NCI-H524 treated with DMSO at 0.1 percent for 48 hours (cell line): ENCODE data around the gene LRFN3.
A peak's percentile ranks its signal among the peaks of the same experiment; 100 is the strongest.
"Not testable (repeated sequence)": the region's sequence is repeated elsewhere in the genome, so short reads cannot be mapped to it uniquely, and the experiment has no call there.

Experiments used
- DNase-seq: peaks from one replicate; lab custom pipeline; 2025; lab: John Stamatoyannopoulos, UW

LRFN3 gene

DNA sequence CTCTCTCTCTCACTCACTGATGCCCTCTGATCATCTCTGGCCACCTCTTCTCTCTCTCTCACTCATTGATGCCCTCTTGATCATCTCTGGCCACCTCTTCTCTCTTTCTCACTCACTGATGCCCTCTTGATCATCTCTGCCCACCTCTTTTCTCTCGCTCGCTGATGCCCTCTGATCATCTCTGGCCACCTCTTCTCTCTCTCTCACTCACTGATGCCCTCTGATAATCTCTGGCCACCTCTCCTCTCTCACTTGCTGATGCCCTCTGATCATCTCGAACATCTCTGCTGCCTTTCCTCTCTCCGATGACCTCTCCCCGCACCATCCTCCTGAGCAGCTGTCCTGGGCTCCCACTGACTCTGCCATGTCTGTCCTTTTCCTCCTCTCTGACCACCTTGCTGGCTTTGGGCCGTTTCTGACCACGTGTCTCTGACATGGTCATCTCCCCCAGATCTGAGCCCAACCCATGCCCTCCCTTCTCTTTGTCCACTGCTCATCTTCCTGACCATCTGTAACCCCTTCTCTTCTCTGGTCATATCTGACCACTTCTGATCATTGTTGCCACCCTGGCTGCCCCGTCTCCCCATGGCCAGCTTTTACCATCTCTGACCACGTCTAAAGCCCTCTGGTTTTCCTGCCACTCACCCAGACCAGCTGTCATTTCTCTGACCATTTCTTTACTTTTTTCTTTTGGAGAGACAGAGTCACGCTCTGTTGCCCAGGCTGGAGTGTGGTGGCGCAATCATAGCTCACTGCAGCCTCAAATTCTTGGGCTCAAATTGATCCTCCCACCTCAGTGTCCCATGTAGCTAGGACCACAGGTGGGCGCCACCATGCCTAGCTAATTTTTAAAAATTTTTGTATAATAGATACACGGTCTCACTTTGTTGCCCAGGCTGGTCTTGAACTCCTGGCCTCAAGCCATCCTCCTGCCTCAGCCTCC lies 2.4 kb downstream of the LRFN3 start:
- DNase-seq: no peak

DNA sequence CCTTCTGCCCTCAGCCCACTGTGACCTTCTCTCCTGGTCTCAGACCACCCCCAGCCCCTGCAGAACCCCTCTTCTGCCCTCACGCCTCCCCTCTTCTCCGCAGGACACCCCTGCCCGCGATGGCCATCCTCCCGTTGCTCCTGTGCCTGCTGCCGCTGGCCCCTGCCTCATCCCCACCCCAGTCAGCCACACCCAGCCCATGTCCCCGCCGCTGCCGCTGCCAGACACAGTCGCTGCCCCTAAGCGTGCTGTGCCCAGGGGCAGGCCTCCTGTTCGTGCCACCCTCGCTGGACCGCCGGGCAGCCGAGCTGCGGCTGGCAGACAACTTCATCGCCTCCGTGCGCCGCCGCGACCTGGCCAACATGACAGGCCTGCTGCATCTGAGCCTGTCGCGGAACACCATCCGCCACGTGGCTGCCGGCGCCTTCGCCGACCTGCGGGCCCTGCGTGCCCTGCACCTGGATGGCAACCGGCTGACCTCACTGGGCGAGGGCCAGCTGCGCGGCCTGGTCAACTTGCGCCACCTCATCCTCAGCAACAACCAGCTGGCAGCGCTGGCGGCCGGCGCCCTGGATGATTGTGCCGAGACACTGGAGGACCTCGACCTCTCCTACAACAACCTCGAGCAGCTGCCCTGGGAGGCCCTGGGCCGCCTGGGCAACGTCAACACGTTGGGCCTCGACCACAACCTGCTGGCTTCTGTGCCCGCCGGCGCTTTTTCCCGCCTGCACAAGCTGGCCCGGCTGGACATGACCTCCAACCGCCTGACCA lies 3.3 kb downstream of the LRFN3 start:
- no peak for DNase-seq

DNA sequence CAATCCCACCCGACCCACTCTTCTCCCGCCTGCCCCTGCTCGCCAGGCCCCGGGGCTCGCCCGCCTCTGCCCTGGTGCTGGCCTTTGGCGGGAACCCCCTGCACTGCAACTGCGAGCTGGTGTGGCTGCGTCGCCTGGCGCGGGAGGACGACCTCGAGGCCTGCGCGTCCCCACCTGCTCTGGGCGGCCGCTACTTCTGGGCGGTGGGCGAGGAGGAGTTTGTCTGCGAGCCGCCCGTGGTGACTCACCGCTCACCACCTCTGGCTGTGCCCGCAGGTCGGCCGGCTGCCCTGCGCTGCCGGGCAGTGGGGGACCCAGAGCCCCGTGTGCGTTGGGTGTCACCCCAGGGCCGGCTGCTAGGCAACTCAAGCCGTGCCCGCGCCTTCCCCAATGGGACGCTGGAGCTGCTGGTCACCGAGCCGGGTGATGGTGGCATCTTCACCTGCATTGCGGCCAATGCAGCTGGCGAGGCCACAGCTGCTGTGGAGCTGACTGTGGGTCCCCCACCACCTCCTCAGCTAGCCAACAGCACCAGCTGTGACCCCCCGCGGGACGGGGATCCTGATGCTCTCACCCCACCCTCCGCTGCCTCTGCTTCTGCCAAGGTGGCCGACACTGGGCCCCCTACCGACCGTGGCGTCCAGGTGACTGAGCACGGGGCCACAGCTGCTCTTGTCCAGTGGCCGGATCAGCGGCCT lies 4.1 kb downstream of the LRFN3 start:
- DNase-seq: no peak

DNA sequence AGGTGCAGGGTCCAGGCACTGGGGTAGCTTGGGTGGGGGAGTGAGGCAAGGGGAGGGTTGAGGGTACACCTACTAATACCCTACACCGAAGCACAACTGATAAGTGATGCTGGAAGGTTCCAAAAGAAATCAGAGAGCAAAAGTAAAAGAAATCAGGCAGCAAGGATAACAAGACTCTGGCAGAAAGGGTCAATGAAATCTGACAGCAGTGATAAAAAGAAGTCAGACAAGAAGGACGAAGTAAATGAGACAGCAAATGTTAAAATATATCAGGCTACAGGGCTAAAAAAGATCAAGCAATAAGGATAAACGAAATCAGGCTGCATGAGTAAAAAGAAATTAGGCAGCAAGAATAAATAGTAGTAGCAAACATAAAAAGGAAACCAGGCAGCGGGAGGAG lies 4.7 kb downstream of the LRFN3 start:
- DNase-seq: no peak

DNA sequence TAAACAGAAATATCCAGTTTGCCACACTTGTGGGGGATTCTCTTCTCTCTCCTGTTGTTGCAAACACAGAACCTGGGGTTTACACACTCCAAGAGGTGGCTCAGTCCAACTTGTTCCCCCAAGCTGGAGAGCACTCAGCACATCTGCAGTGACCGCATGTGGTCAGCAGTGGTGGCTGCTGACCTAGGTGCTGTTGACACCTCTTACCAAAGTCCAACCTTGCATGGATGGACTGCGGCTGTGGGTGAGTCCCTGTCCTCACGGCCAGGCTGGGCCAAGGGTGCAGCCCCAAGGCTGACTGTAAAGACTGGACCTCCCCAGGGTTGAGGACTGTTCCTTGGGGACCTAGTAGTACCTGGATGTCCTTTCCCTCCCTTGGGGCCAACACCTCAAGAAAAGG lies 6.1 kb downstream of the LRFN3 start:
- no peak for DNase-seq

DNA sequence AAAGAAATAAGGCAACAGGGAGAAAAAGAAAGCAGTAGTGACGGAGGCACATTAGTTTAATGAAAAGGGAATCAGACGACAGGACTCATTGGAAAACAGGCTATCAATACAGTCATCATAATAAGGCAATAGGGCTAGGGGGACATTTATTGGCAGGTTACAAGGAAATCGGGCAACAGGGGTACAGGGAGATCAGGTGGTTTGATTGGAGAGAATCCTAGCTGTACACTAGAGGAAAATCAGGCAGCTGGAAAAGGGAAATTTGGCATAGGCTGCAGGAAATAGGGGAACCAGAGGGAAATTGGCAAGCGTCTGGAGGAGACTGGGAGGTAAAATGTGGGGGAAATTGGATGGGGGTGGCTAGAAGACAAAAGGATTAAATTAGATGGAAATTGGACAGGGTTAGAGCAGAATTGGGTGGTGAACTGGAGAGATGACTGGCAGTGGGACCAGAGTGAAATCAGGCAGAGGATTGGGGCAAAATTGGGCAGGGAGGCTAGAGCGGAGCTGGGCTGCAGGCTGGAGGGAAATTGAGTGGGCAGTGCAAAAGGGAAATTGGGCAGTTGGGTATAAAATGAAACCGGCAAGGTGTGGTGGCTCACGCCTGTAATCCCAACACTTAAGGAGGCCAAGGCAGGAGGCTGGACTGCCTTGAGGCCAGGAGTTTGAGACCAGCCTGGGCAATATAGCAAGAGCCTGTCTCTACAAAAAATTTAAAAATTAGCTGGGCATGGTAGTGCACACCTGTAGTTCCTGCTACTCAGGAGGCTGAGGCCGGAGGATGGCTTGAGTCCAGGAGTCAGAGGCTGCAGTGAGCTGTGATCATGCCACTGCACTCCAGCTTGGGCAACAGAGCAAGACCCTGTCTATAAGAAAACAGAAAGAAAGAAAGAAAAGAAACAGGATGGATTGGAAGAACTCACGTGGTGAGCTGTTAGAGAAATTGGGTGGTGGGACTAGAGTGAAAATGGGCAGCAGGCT lies 7.4 kb downstream of the LRFN3 start:
- no peak for DNase-seq

DNA sequence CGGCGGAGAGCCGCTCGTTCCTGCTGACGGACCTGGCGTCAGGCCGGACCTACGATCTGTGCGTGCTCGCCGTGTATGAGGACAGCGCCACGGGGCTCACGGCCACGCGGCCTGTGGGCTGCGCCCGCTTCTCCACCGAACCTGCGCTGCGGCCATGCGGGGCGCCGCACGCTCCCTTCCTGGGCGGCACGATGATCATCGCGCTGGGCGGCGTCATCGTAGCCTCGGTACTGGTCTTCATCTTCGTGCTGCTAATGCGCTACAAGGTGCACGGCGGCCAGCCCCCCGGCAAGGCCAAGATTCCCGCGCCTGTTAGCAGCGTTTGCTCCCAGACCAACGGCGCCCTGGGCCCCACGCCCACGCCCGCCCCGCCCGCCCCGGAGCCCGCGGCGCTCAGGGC lies 8.4 kb downstream of the LRFN3 start:
- no peak for DNase-seq

DNA sequence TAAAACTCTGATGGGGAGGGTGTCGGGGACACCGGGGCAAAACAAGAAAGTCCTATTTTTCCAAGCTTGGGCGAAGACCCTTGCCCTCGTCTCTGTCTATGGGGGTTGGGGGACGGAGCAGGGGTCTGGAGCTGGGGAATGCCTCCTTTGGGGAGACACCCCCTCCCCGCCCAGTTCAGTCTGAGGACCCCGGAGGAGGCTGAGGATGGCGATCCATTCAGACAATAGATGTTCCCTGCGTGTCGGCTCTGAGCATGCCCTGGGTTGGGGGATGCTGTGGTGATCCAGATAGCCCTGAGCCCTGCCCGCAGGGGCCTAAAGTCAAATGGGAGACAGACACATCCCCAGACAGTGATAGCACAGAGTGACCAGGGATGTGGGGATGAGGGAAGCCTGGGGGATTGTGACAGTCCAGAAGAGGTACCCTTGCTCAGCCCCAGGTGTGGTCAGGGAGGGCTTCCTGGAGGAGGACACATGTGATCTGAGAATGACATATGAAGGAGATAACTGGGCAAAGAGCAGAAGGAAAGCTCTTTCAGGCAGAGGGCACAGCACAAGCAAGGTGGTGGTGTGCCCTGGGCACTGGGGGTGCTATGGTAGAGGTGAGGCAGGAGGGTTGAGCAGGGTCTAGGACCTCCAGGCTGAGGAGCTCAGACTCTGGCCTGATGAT lies 9.1 kb downstream of the LRFN3 start:
- DNase-seq: no peak

DNA sequence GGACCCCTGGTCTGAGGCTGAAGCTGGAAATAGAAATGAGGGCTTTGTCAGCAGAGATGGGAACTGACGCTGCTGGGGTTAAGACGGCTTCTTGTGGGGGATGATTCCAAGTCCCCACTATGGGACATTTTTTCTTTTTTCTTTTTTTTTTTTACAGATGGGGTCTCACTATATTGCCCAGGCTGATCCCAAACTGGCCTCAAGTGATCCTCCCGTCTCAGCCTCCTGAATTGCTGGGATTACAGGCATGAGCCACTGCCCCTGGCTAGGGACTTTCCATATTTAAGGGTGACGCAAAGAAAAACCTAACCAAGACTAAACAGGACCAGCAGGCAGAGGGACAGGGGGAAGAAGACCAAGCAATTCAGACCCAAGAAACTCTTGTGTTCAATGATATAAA lies 10.0 kb downstream of the LRFN3 start:
- DNase-seq: no peak

DNA sequence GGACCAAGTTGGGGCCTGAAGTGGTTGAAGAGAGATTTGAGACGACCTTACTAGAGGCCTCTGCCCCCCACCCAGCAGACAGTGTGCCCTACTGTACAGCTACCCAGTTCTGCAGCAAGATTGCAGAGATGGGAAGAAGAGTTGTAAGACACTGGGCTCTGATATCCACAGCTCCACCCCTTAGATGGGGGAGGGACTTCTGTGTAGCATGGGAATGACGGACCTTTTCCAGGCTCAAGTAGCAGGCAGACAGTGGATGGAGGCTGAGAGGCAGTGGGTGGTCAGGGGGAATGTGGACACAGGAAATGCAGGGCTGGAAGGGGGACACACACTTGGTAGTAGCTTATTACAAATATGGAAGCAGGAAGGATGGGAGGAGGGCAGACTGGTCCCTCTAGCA lies 13.0 kb downstream of the LRFN3 start:
- DNase-seq: no peak

DNA sequence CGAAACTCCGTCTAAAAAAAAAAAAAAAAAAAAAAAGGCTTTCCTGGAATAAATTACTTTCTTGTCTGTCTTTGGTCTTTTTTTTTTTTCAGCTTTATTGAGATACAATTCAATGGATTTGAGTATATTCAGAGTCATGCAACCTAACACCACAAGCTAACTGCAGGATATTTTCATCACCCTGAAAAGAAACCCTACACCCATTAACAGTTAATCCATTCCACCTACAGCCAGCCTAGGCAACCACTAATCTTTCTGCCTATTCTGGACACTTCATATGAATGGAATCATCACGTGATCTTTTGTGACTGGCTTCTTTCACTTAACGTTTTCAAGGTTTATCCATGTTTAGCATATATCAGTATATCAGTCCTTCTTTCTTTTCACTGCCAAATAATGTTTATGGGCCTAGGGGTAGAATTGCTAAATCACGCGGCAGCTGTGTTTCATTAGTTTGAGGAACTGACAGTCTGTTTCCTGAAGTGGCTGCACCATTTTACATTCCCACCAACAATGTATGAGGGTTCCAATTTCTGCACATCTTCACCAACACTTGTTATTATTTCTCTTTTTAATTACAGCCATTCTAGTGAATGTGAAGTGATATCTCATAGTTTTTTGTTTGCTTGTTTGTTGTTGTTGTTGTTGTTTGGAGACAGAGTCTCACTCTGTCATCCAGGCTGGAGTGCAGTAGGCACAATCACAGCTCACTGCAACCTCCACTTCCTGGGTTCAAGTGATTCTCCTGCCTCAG lies 19.9 kb downstream of the LRFN3 start:
- peak; percentile 44 for DNase-seq

DNA sequence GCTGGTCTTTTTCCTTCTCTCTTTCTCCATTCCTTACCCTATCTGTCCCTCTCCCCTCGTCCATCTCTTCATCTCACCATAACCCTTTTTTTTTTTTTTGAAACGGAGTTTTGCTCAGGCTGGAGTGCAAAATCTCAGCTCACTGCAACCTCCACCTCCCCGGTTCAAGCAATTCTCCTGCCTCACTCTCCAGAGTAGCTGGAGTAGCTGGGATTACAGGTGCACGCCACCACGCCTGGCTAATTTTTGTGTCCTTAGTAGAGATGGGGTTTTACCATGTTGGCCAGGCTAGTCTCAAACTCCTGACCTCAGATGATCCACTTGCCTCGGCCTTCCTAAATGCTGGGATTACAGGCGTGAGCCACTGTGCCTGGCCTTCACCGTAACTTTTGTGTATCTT lies 21.2 kb downstream of the LRFN3 start:
- not testable (repeated sequence) for DNase-seq

DNA sequence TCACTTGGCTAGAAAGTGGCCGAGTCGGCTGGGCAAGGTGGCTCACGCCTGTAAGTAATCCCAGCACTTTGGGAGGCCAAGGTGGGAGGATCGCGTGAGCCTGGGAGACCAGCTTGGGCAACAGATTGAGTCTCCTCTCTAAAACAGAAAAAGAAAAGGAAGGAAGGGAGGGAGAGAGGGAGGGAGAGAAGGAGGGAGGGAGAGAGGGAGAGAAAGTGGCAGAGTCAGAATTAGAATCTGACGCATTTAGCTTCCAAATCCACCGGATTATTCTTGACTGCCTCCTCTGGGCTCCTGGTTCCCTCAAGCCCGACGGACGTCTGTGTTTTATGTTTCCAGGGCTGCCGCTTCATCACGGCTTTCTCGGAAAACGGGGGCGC lies 22.5 kb downstream of the LRFN3 start:
- DNase-seq: no peak

DNA sequence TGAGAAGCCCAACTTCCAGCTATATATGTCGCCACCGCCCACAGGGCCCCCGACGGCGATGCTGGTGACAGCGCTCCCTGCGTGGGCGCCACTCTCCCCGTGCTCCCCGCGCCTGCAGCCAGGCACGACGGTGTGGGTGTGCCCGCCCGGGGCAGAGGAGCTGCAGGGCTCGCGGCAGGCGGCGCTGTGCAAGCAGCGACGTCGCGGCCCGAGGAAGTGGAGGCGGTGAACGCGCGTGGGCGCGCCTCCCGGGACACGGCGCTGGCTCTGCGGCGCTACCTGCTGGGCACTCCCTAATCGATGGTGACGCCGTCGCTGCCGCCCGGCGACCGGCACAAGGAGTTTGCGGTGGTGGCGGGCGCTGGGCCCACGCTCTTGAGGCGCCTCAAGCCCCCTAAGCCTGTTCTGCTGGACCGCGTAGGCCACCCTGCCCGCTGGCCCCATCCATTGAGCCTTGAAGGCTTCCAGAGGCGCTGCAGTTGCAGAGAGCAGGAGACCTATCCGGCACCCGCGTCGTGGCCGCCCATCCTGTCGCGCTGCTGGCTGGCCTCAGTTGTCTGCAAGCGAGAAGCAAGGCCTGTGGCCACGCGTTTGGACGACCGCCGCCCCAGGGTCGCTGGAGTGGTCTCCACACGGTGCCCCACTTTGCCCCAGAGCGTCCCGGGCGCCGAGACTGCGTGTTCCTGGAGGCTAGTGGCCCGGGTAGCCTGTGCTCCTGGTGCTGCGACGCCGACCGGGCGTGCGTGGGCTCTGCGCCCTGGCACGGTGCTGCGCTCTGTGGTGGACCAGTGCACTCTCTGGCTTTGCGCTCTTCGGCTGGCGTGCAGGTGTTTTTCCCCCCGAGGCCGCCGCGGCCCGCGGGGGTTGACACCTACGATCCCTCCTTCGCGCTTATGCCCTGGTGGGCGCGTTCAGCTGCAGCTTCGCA lies 23.1 kb downstream of the LRFN3 start:
- no peak for DNase-seq

DNA sequence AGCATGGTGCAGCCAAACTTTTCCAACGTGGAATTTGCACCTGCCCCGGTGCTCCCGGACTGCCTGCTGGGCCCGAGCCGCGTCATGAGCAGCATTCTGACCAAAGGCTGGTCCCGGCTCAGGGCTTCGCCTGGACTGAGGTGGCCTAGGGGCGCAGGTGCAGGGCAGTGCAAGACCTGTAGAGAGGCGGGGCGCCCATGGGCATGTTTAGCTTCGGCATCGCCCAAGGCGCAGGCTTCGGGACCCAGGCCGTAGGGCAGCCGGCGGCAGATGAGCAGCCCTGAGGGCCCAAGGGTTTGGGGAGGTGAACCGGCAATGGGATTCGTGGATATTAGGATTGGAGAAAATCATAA lies 23.8 kb downstream of the LRFN3 start:
- no peak for DNase-seq

DNA sequence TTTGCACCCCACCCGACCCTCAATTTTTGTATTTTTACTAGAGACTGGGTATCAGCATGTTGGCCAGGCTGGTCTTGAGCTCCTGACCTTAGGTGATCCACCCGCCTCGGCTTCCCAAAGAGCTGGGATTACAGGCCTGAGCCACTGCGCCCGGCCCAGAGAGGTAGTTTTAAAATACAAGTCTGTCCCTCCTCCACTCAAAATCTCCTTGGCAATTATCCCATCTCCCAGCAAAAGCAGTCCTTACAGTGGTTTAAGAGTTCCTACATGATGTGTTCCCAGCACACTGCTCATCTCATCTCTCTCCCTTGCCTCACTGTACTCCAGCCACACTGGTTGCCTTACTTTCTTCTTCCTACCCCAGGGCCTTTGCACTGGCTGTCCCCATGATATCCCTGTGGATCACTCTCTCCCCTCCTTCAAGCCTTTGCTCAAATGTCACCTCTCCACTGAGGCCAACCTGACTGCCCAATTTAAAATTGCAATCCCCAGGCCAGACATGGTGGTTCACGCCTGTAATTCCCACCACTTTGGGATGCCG lies 24.3 kb downstream of the LRFN3 start:
- no peak for DNase-seq

DNA sequence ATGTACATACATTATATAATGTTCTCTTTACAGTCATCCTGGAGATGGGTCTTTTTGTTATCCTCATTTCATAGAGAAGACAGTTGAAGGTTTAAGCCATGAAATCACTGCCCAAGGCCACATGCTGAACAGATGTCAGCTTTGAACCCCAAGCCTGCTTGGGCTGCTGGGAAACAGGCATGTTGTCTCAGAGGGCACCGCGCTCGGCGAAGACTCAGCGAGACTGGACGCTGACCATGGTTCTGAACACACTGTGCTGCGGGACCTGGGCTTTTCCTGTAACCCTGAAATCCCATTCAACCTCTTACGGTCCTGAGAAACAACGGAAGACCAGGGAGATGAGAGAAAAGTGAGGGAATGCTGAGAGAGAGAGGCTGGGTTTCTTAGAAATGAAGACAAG lies 27.3 kb downstream of the LRFN3 start:
- DNase-seq: no peak

DNA sequence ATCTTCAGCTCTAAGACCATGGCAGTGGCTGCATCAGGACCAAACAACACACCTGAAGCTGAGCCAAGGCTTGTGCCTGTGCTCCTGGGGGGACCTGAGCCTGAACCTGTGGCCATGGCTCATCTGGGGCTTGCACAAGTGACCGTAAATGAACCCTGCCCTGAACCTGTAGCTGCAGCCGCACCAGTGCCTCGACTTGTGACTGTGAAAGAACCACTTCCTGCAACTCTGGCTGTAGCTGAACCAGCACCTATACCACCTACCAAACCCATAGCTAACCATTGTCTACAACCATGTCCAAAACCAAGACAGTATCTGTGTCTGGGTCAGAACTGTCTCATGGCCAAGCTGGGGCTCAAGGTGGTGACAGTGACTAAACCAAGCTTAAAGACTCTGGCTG lies 30.6 kb downstream of the LRFN3 start:
- DNase-seq: no peak

DNA sequence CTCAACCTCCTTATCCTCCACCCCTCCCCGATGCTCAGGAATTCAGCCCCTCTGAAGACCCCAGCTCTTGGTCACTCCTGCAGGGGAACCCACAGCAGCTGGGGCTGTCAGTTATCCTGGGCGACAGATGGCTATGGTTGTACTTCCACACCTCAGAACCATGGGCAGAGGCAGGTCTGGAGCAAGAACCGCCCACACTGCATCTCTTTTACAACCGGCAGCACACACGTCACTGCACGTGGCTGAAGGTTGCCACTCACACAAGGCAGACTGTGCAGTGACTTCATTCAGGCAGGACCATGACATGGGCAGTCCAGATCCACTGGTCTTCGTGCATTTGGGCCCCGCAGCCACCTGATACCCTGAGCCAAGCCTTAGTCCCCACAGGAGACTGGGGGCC lies 37.3 kb downstream of the LRFN3 start:
- DNase-seq: peak; percentile 83
